BLaER1 treated with 17β-estradiol and CSF1 and Interleukin-3, amounts not matched to agents 10 nM and 100 nM (cell line): Measurements from ENCODE around the gene ADK.
A peak's percentile ranks its signal among the peaks of the same experiment; 100 is the strongest.

Source experiments
- H3K27ac ChIP-seq, 11 experiments: shearing (Covaris generic); formaldehyde crosslinking; 2 replicates each; pipeline ENCODE4 v1.8.1; 2022
- H3K27me3 ChIP-seq, 11 experiments: shearing (Covaris generic); formaldehyde crosslinking; 2 replicates each; pipeline ENCODE4 v1.8.1; 2022
- H3K36me3 ChIP-seq, 11 experiments: shearing (Covaris generic); formaldehyde crosslinking; 2 replicates each; pipeline ENCODE4 v1.8.1; 2022
- H3K4me1 ChIP-seq, 10 experiments: shearing (Covaris generic); formaldehyde crosslinking; 2 replicates each; pipeline ENCODE4 v1.8.1; 2022
- H3K4me2 ChIP-seq, 11 experiments: shearing (Covaris generic); formaldehyde crosslinking; 2 replicates each; pipeline ENCODE4 v1.8.1; 2022
- H3K4me3 ChIP-seq, 10 experiments: shearing (Covaris generic); formaldehyde crosslinking; 2 replicates each; pipeline ENCODE4 v1.8.1; 2022
- H3K9ac ChIP-seq, 11 experiments: shearing (Covaris generic); formaldehyde crosslinking; 2 replicates each; pipeline ENCODE4 v1.8.1; 2022
- H3K9me3 ChIP-seq, 11 experiments: shearing (Covaris generic); formaldehyde crosslinking; replicated peaks in 1 of 11; 2 replicates each; pipeline ENCODE4 v1.8.1; 2022
- H4K20me1 ChIP-seq, 11 experiments: shearing (Covaris generic); formaldehyde crosslinking; 2 replicates each; pipeline ENCODE4 v1.8.1; 2022
- Cebpa-rat ChIP-seq, 11 experiments: shearing (Covaris generic); IDR thresholded peaks; 2 replicates each; pipeline ENCODE4 v1.8.1; 2022

The ADK gene

GRCh38 chr10:74150990-74151878 is at the start of gene ADK:
Gene ADK, plus strand, starts transcription at chr10:74151221. Its CDS starts 58 bp downstream, at chr10:74151279.
- peaks cover 46 to 77% (median 60%) of the 10 kb centered on the region in 10 experiments for H3K4me1 ChIP-seq
- H3K4me3 ChIP-seq = peak within 1 kb of the TSS; percentile 88 to 98 (median 96)
- no peaks in the 10 kb centered on the region for H3K27me3 ChIP-seq
- H3K9me3 ChIP-seq = no peaks in the 10 kb centered on the region
- H3K36me3 ChIP-seq = peaks cover 10 to 27% (median 24%) of the 10 kb centered on the region in 11 experiments; a peak in 20 of 22 replicates
- peak within 1 kb of the TSS; percentile 83 to 96 (median 92) for H3K9ac ChIP-seq
- H3K27ac ChIP-seq = peak within 1 kb of the TSS; percentile 92 to 98 (median 94)
- peak within 1 kb of the TSS; percentile 88 to 98 (median 92) for H3K4me2 ChIP-seq
- TF ChIP-seq Cebpa-rat (IDR thresholded peaks at IDR 0.05) = no peak
- H4K20me1 ChIP-seq = peaks cover 0 to 50% (median 19%) of the 10 kb centered on the region in 11 experiments; a peak in 11 of 22 replicates

- Histone ChIP-seq H4K20me1 (peaks cover 0 to 11% (median 6%) of the 10 kb centered on the region in 11 experiments; a peak in 4 of 22 replicates), H3K9me3 (no peaks in the 10 kb centered on the region), H3K9ac (no peak overlapping the region), H3K4me2 (no peak overlapping the region), H3K4me1 (no peaks in the 10 kb centered on the region; a peak in 1 of 20 replicates), H3K36me3 (peaks cover 76 to 100% (median 98%) of the 10 kb centered on the region in 11 experiments), H3K27me3 (no peaks in the 10 kb centered on the region), H3K4me3 (no peak overlapping the region), H3K27ac (no peak overlapping the region)
- no peak for TF ChIP-seq Cebpa-rat (IDR thresholded peaks at IDR 0.05)
These were observed 47.3 kb upstream of the ADK start for GRCh38 chr10:74103560-74104258.

- H3K27ac ChIP-seq = no peak overlapping the region
- H3K36me3 ChIP-seq = peaks cover 76 to 100% (median 98%) of the 10 kb centered on the region in 11 experiments
- no peak for TF ChIP-seq Cebpa-rat (IDR thresholded peaks at IDR 0.05)
- peaks cover 0 to 19% (median 8%) of the 10 kb centered on the region in 11 experiments; a peak in 3 of 22 replicates for H4K20me1 ChIP-seq
- no peaks in the 10 kb centered on the region for H3K27me3 ChIP-seq
- no peak overlapping the region for H3K9ac ChIP-seq
- H3K9me3 ChIP-seq = no peaks in the 10 kb centered on the region
- H3K4me3 ChIP-seq = no peak overlapping the region
- H3K4me2 ChIP-seq = no peak overlapping the region
- H3K4me1 ChIP-seq = no peaks in the 10 kb centered on the region
These were observed 46.5 kb upstream of the ADK start for GRCh38 chr10:74104480-74104879.

- no peak overlapping the region for H3K27ac ChIP-seq
- H3K9me3 ChIP-seq = no peaks in the 10 kb centered on the region
- H3K4me3 ChIP-seq = no peak overlapping the region
- no peak overlapping the region for H3K4me2 ChIP-seq
- H3K9ac ChIP-seq = no peak overlapping the region
- H4K20me1 ChIP-seq = peaks cover 0 to 23% (median 8%) of the 10 kb centered on the region in 11 experiments; a peak in 3 of 22 replicates
- H3K36me3 ChIP-seq = peaks cover 76 to 100% (median 98%) of the 10 kb centered on the region in 11 experiments
- no peaks in the 10 kb centered on the region for H3K27me3 ChIP-seq
- no peaks in the 10 kb centered on the region for H3K4me1 ChIP-seq
- no peak for TF ChIP-seq Cebpa-rat (IDR thresholded peaks at IDR 0.05)
These were observed 46.0 kb upstream of the ADK start for GRCh38 chr10:74104996-74105395.

- Histone ChIP-seq H3K9me3 (no peaks in the 10 kb centered on the region), H3K4me1 (no peaks in the 10 kb centered on the region), H3K9ac (no peak overlapping the region), H3K27me3 (no peaks in the 10 kb centered on the region), H4K20me1 (peaks cover 0 to 30% (median 14%) of the 10 kb centered on the region in 11 experiments; a peak in 9 of 22 replicates), H3K27ac (no peak overlapping the region), H3K4me2 (no peak overlapping the region), H3K36me3 (peaks cover 86 to 100% (median 99%) of the 10 kb centered on the region in 11 experiments), H3K4me3 (no peak overlapping the region)
- TF ChIP-seq Cebpa-rat (IDR thresholded peaks at IDR 0.05) = no peak
These were observed 43.6 kb upstream of the ADK start for GRCh38 chr10:74107391-74107790.

GRCh38 chr10:74109452-74109851 is 41.6 kb upstream of the ADK start:
- H3K9me3 ChIP-seq = no peaks in the 10 kb centered on the region
- TF ChIP-seq Cebpa-rat (IDR thresholded peaks at IDR 0.05) = no peak
- H3K36me3 ChIP-seq = peaks cover 99 to 100% (median 100%) of the 10 kb centered on the region in 11 experiments
- H3K27ac ChIP-seq = no peak overlapping the region
- no peaks in the 10 kb centered on the region for H3K4me1 ChIP-seq
- H3K4me2 ChIP-seq = no peak overlapping the region
- peaks cover 0 to 45% (median 6%) of the 10 kb centered on the region in 11 experiments; a peak in 11 of 22 replicates for H4K20me1 ChIP-seq
- H3K27me3 ChIP-seq = no peaks in the 10 kb centered on the region
- H3K9ac ChIP-seq = no peak overlapping the region
- no peak overlapping the region for H3K4me3 ChIP-seq

GRCh38 chr10:74110120-74110519 is 40.9 kb upstream of the ADK start:
- peaks cover 0 to 45% (median 6%) of the 10 kb centered on the region in 11 experiments; a peak in 11 of 22 replicates for H4K20me1 ChIP-seq
- H3K4me1 ChIP-seq = no peaks in the 10 kb centered on the region
- TF ChIP-seq Cebpa-rat (IDR thresholded peaks at IDR 0.05) = no peak
- H3K9me3 ChIP-seq = no peaks in the 10 kb centered on the region
- H3K9ac ChIP-seq = no peak overlapping the region
- no peak overlapping the region for H3K4me2 ChIP-seq
- H3K27ac ChIP-seq = no peak overlapping the region
- peaks cover 99 to 100% (median 100%) of the 10 kb centered on the region in 11 experiments for H3K36me3 ChIP-seq
- H3K27me3 ChIP-seq = no peaks in the 10 kb centered on the region
- H3K4me3 ChIP-seq = no peak overlapping the region

GRCh38 chr10:74111799-74112198 is 39.2 kb upstream of the ADK start:
- no peaks in the 10 kb centered on the region for H3K27me3 ChIP-seq
- no peak overlapping the region for H3K9ac ChIP-seq
- no peak overlapping the region for H3K4me3 ChIP-seq
- H4K20me1 ChIP-seq = peaks cover 0 to 52% (median 14%) of the 10 kb centered on the region in 11 experiments; a peak in 13 of 22 replicates
- no peak overlapping the region for H3K4me2 ChIP-seq
- H3K9me3 ChIP-seq = no peaks in the 10 kb centered on the region
- H3K4me1 ChIP-seq = peaks cover 0 to 4% (median 0%) of the 10 kb centered on the region in 10 experiments; a peak in 1 of 20 replicates
- peaks cover 100% of the 10 kb centered on the region in 11 experiments for H3K36me3 ChIP-seq
- no peak for TF ChIP-seq Cebpa-rat (IDR thresholded peaks at IDR 0.05)
- no peak overlapping the region for H3K27ac ChIP-seq

GRCh38 chr10:74113546-74113945 is 37.5 kb upstream of the ADK start:
- Histone ChIP-seq H3K9me3 (no peaks in the 10 kb centered on the region), H3K36me3 (peaks cover 100% of the 10 kb centered on the region in 11 experiments), H4K20me1 (peaks cover 0 to 59% (median 20%) of the 10 kb centered on the region in 11 experiments; a peak in 17 of 22 replicates), H3K27ac (no peak overlapping the region), H3K27me3 (no peaks in the 10 kb centered on the region), H3K4me3 (no peak overlapping the region), H3K4me2 (no peak overlapping the region), H3K9ac (no peak overlapping the region), H3K4me1 (peaks cover 0 to 7% (median 0%) of the 10 kb centered on the region in 10 experiments; a peak in 4 of 20 replicates)
- no peak for TF ChIP-seq Cebpa-rat (IDR thresholded peaks at IDR 0.05)
